HepG2 (cell line): ENCODE results near the gene ANP32A. TPM values are rescaled to one million over a fixed set of nuclear protein-coding genes. Genes with fewer than 3 reads are reported as not detected.
"Not testable (repeated sequence)": the region's sequence is repeated elsewhere in the genome, so short reads cannot be mapped to it uniquely, and the experiment has no call there.

ENCODE experiments used
- ATAC-seq: fragments of 200-7000 bp; cut with Tn5 transposase; 3 replicates; pipeline ENCODE4 v1.9.1; 2020; ENCODE audit warnings: mild to moderate bottlenecking, moderate library complexity
- BruUV-seq: library from RNA; stranded (reverse); fragments of 400-500 nt; replicated peaks from 2 replicates; lab custom pipeline; 2021; lab: Mats Ljungman, UMichigan
- CTCF ChIA-PET: fragments of 300-600 bp; formaldehyde crosslinking; extraction: SDS; loops from one replicate; lab custom pipeline; 2021; ENCODE audit warnings: low total read pairs, inconsistent platforms, low intra/inter-chr PET ratio; lab: Yijun Ruan, JAX
- POLR2A ChIA-PET: fragments of 350-600 bp; sonication (Branson Sonifier 250); formaldehyde crosslinking; loops from one replicate; lab custom pipeline; 2020; ENCODE audit warnings: antibody characterized with exemption, inconsistent platforms; lab: Yijun Ruan, JAX
- DNase-seq: peaks from one replicate; pipeline ENCODE4 v3.0.0-alpha.2; 2015; ENCODE audit warnings: low spot score
- FAIRE-seq: peaks from 3 replicates; lab custom pipeline; 2011; peaks lifted over from hg19 to GRCh38; lab: Jason Lieb, UNC
- H2AFZ ChIP-seq: one replicate; pipeline ENCODE4 v1.6.1; 2011; ENCODE audit warnings: low read length, inconsistent platforms
- H3K27ac ChIP-seq: fragments of 300-600 bp; 3 replicates; pipeline ENCODE4 v1.8.0; 2011; ENCODE audit warnings: mixed run types, mild to moderate bottlenecking, mixed read lengths, low read length, inconsistent platforms; ENCODE audit not compliant: insufficient read depth; ENCODE audit errors: extremely low read length
- H3K27me3 ChIP-seq, 2 experiments: fragments of 200-600 bp in 1 of 2; 2 replicates in 1 of 2; 3 replicates in 1 of 2; pipeline versions ENCODE4 v1.6.0 to v1.8.0; 2011; ENCODE audit warnings: low read length in 2 of 2, mild to moderate bottlenecking in 2 of 2, moderate library complexity in 2 of 2, inconsistent platforms in 1 of 2; ENCODE audit not compliant: insufficient read depth in 2 of 2, control insufficient read depth in 1 of 2
- H3K36me3 ChIP-seq, 2 experiments: fragments of 200-600 bp in 1 of 2; replicated peaks in 1 of 2; 2 replicates in 1 of 2; 3 replicates in 1 of 2; pipeline versions ENCODE4 v1.5.1 to v1.8.0; 2011; ENCODE audit warnings: low read length in 2 of 2, inconsistent platforms in 1 of 2; ENCODE audit not compliant: insufficient read depth in 2 of 2, control insufficient read depth in 1 of 2
- H3K4me1 ChIP-seq: 2 replicates; pipeline ENCODE4 v1.5.1; 2012; ENCODE audit warnings: low read length, inconsistent platforms; ENCODE audit not compliant: insufficient read depth
- H3K4me2 ChIP-seq: 2 replicates; pipeline ENCODE4 v1.6.0; 2011; ENCODE audit warnings: low read depth, low read length, inconsistent platforms
- H3K4me3 ChIP-seq, 3 experiments: fragments of 200-600 bp in 1 of 3; sonication (generic), shearing (Covaris generic) in 1 of 3; replicated peaks in 1 of 3; 2 replicates each; pipeline ENCODE4 v1.5.1; 2011 to 2016; ENCODE audit warnings: low read length in 3 of 3, inconsistent platforms in 2 of 3, low read depth in 2 of 3, mild to moderate bottlenecking in 2 of 3, control low read depth in 1 of 3, mixed read lengths in 1 of 3; ENCODE audit not compliant: insufficient read depth in 1 of 3
- H3K79me2 ChIP-seq: one replicate; pipeline ENCODE4 v1.6.1; 2011; ENCODE audit warnings: low read length, inconsistent platforms; ENCODE audit not compliant: insufficient read depth
- H3K9ac ChIP-seq: 2 replicates; pipeline ENCODE4 v1.6.0; 2011; ENCODE audit warnings: mild to moderate bottlenecking, low read depth, low read length, inconsistent platforms; ENCODE audit not compliant: insufficient read depth
- H3K9me3 ChIP-seq: 2 replicates; pipeline ENCODE4 v1.5.1; 2012; ENCODE audit warnings: mild to moderate bottlenecking, low read length
- H4K20me1 ChIP-seq: 2 replicates; pipeline ENCODE4 v1.6.0; 2011; ENCODE audit warnings: inconsistent platforms, mild to moderate bottlenecking, low read length, moderate library complexity; ENCODE audit not compliant: insufficient read depth
- HDAC6 ChIP-seq: fragments of 200-600 bp; sonication (generic); IDR thresholded peaks from 2 replicates; pipeline ENCODE4 v1.7.0; 2017; ENCODE audit warnings: mild to moderate bottlenecking, antibody characterized with exemption, low read length, low read depth
- KDM3A ChIP-seq: IDR thresholded peaks from 2 replicates; pipeline ENCODE4 v1.6.1; 2018; ENCODE audit warnings: low read depth, missing compliant biosample characterization
- MXD3 ChIP-seq: IDR thresholded peaks from 2 replicates; pipeline ENCODE4 v1.6.1; 2016; ENCODE audit warnings: mild to moderate bottlenecking, missing biosample characterization, missing genetic modification reagents
- NONO ChIP-seq, 2 experiments: fragments of 450-650 bp in 1 of 2; sonication (generic) in 1 of 2; formaldehyde crosslinking in 1 of 2; IDR thresholded peaks in 1 of 2; conservative IDR thresholded peaks in 1 of 2; 2 replicates each; pipeline versions ENCODE4 v1.6.1 to v1.8.0; 2017 to 2022; ENCODE audit warnings: mild to moderate bottlenecking in 1 of 2, missing genetic modification reagents in 1 of 2, moderate library complexity in 1 of 2
- SRF ChIP-seq: IDR thresholded peaks from 2 replicates; pipeline ENCODE4 v1.6.1; 2011; ENCODE audit warnings: mild to moderate bottlenecking, low read depth, low read length, moderate library complexity
- XBP1 ChIP-seq: sonication (generic); formaldehyde crosslinking; IDR thresholded peaks from 2 replicates; pipeline ENCODE4 v1.5.0; 2020; ENCODE audit warnings: missing genetic modification reagents
- ZNF446 ChIP-seq: sonication (generic); formaldehyde crosslinking; IDR thresholded peaks from 2 replicates; pipeline ENCODE4 v1.5.0; 2020; ENCODE audit warnings: mild to moderate bottlenecking, missing genetic modification reagents
- ZNF772 ChIP-seq: sonication (generic); formaldehyde crosslinking; IDR thresholded peaks from 2 replicates; pipeline ENCODE4 v1.5.0; 2020; ENCODE audit warnings: mild to moderate bottlenecking, missing genetic modification reagents
- WGBS: methylation state at CpG from one replicate; pipeline ENCODE4 v1.1.6; 2017; ENCODE audit warnings: low lambda C conversion rate; 5-methylcytosine and 5-hydroxymethylcytosine counted together
- in situ Hi-C: cut with HindIII; loops from 2 replicates; pipeline ENCODE4 v1.10.0; 2017; ENCODE audit warnings: low pct_unique_long_range_greater_than_20kb; ENCODE audit not compliant: extremely low pct_ligation_motif_present
- intact Hi-C: fragments of 100-400 bp; cut with micrococcal nuclease; formaldehyde crosslinking; loops from one replicate; pipeline ENCODE4 v1.10.0; 2022; ENCODE audit not compliant: unreplicated experiment
- polyA plus RNA-seq, 8 experiments: library from polyadenylated mRNA; depleted of rRNA in 3 of 8; stranded (reverse) in 7 of 8; unstranded in 1 of 8; fragments of >200 nt; fragmentation: Illumina TruSeq in 4 of 8; extraction: Trizol in 4 of 8; gene quantifications; 2 replicates each; pipeline versions ENCODE4 v1.2.1 to v1.2.3, GENCODE V29; 2011 to 2016; ENCODE audit warnings: low read depth in 4 of 8, missing spikeins in 1 of 8, mixed read lengths in 1 of 8; ENCODE audit not compliant: insufficient read depth in 1 of 8
- total RNA-seq, 5 experiments: library from RNA; depleted of rRNA; stranded (reverse); fragments of >200 nt; fragmentation: Illumina TruSeq; extraction: Trizol; gene quantifications; 2 replicates each; pipeline ENCODE4 v1.2.3, GENCODE V29; 2016; ENCODE audit warnings: low read depth in 1 of 5

The ANP32A gene
- total and polyA plus RNA-seq, 2 of the 13 experiments (the other 11 are each of a cell fraction or from before 2014, with no cell fraction given) = 60.6 to 206 TPM

GRCh38 chr15:68763063-68763462, 57.6 kb downstream of the ANP32A start:
- Histone ChIP-seq H3K9me3 (no peaks in the 10 kb centered on the region), H3K4me2 (no peak overlapping the region), H3K4me1 (no peaks in the 10 kb centered on the region), H3K9ac (no peak overlapping the region), H2AFZ (no peak overlapping the region), H4K20me1 (no peaks in the 10 kb centered on the region), H3K27ac (no peak overlapping the region), H3K79me2 (no peaks in the 10 kb centered on the region), H3K36me3 (no peaks in the 10 kb centered on the region), H3K27me3 (peaks cover 0 to 7% of the 10 kb centered on the region in 2 experiments; a peak in 1 of 5 replicates), H3K4me3 (no peak overlapping the region)
- no TSS peak for BruUV-seq
- CTCF ChIA-PET = no interaction called here
- in situ Hi-C loops (no loop called here), intact Hi-C loops (no loop called here)
- FAIRE-seq (no peak), DNase-seq (no peak), ATAC-seq (no peak)
- POLR2A ChIA-PET = no interaction called here
- no peak for TF ChIP-seq MXD3
- TF ChIP-seq NONO (IDR thresholded peaks at IDR 0.05) = no peak
- no peak for TF ChIP-seq NONO (CRISPR knock-in tag; conservative IDR thresholded peaks at IDR 0.05)
- TF ChIP-seq ZNF772 (CRISPR knock-in tag) = no peak
- TF ChIP-seq XBP1 (CRISPR knock-in tag) = no peak
- no peak for TF ChIP-seq SRF
- TF ChIP-seq ZNF446 (CRISPR knock-in tag) = no peak
- no peak for TF ChIP-seq HDAC6
- TF ChIP-seq KDM3A = no peak
- WGBS = 25% methylated on average over 4 of the region's 4 CpGs

GRCh38 chr15:68759982-68760579, 60.6 kb downstream of the ANP32A start:
- H4K20me1 ChIP-seq, H3K36me3 ChIP-seq, in situ Hi-C loops, H2AFZ ChIP-seq, ATAC-seq, BruUV-seq, H3K9ac ChIP-seq, H3K79me2 ChIP-seq, H3K27me3 ChIP-seq, H3K27ac ChIP-seq, DNase-seq, H3K4me1 ChIP-seq, H3K4me2 ChIP-seq, FAIRE-seq, POLR2A ChIA-PET, CTCF ChIA-PET, intact Hi-C loops, H3K4me3 ChIP-seq, H3K9me3 ChIP-seq: not testable (repeated sequence)
- WGBS = 0% methylated on average over 1 of the region's 1 CpG
